ENCODE results near the gene EOMES.

GRCh38 chr3:27728195-27729087, 6.3 kb upstream of the EOMES start:
- TF ChIP-seq PHF8 (conservative IDR thresholded peaks at IDR 0.05; ENCODE audit: low read depth, low read length) (no peak), CTCF (IDR thresholded peaks at IDR 0.05; ENCODE audit: control extremely low read depth in 1 of 3, insufficient read depth in 1 of 3, low read depth in 1 of 3, low read length in 3 of 3) (peak in 2 of 3 experiments; percentile 16 to 25; a peak in 2 of 4 replicates)

All from H1 (cell line).